ENCODE results near the gene FIGNL2. TPM values are rescaled to one million over a fixed set of nuclear protein-coding genes. Genes with fewer than 3 reads are reported as not detected.
"Not testable (repeated sequence)": the region's sequence is repeated elsewhere in the genome, so short reads cannot be mapped to it uniquely, and the experiment has no call there.

The FIGNL2 gene
- total RNA-seq, 4 donors from 2014 or later: 0.16 to 0.40 (median 0.32) TPM

DNA sequence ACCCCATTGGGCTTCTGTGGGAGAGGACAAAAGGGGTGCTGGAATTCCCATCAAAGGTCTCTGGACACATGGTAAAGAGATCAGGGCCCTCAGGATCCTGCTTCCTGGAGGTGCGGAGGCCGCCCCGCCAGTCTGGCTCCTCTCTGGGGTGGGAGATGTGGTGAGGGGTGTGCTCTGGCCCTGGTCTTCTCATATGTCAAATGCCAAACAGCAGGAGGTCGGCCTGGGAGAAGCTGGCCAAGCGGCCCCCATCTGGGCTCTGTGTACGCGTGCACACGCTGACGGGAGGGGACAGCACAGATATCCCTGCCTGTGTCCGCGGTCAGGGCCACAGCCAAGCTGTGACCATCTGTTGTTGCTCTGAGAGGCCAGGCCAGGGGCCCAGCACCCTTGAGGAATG is 14.1 kb downstream of the FIGNL2 start:
- no peak for DNase-seq (ENCODE audit: low spot score in 2 of 2)
- H3K9me3 ChIP-seq: no peaks in the 10 kb centered on the region
- H3K36me3 ChIP-seq: no peaks in the 10 kb centered on the region
- 92% methylated on average over 5 of the region's 11 CpGs for WGBS
- TF ChIP-seq, protein P1, sequence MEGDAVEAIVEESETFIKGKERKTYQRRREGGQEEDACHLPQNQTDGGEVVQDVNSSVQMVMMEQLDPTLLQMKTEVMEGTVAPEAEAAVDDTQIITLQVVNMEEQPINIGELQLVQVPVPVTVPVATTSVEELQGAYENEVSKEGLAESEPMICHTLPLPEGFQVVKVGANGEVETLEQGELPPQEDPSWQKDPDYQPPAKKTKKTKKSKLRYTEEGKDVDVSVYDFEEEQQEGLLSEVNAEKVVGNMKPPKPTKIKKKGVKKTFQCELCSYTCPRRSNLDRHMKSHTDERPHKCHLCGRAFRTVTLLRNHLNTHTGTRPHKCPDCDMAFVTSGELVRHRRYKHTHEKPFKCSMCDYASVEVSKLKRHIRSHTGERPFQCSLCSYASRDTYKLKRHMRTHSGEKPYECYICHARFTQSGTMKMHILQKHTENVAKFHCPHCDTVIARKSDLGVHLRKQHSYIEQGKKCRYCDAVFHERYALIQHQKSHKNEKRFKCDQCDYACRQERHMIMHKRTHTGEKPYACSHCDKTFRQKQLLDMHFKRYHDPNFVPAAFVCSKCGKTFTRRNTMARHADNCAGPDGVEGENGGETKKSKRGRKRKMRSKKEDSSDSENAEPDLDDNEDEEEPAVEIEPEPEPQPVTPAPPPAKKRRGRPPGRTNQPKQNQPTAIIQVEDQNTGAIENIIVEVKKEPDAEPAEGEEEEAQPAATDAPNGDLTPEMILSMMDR (IDR thresholded peaks at IDR 0.05): no peak
- no peak for TF ChIP-seq POLR2A (IDR thresholded peaks at IDR 0.05)
- no peak for TF ChIP-seq POLR2AphosphoS5 (IDR thresholded peaks at IDR 0.05)
- TF ChIP-seq EP300 (IDR thresholded peaks at IDR 0.05): no peak
- peaks cover 24% of the 10 kb centered on the region for H3K27me3 ChIP-seq
- H3K27ac ChIP-seq: no peak overlapping the region
- H3K4me1 ChIP-seq: no peaks in the 10 kb centered on the region
- no peak overlapping the region for H3K4me3 ChIP-seq

DNA sequence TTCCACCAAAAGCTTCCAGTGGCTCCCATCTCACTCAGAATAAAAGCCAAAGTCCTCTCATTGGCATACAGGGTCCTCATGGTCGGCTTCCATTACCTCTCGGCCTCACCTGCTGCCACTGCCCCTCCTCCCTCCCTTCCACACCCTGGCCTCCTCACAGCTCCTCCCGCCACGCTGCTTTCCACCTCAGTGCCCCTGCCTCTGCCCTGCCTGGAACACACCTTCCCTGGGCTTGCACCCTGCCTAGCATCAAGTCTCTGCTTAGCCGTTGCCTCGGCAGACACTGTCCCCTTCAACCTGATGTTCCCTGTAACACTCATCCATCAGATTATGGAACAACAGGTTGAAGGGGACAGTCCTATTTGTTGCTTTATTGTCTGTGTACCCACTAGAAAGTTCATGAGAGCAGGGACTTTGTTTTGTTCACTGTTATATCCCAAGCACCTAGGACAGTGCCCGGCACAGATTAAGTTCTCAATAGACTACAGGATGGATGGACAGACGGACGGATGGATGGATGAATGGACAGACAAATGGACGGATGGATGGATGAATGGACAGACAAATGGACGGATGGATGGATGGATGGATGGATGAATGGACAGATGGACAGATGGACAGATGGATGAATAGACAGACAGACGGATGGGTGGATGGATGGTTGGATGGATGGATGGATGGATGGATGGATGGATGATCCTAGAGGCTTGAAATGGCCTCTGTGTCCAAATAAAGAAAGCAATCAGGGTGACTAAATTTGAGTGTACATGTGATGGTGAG is 14.9 kb downstream of the FIGNL2 start:
- no peak overlapping the region for H3K4me3 ChIP-seq
- no peaks in the 10 kb centered on the region for H3K9me3 ChIP-seq
- WGBS: 66% methylated on average over 12 of the region's 12 CpGs
- H3K27me3 ChIP-seq: peaks cover 27% of the 10 kb centered on the region
- H3K27ac ChIP-seq: no peak overlapping the region
- no peak for DNase-seq (ENCODE audit: low spot score in 2 of 2)
- H3K36me3 ChIP-seq: no peaks in the 10 kb centered on the region
- TF ChIP-seq, protein P1 (IDR thresholded peaks at IDR 0.05): no peak
- TF ChIP-seq POLR2A (IDR thresholded peaks at IDR 0.05) (no peak), EP300 (IDR thresholded peaks at IDR 0.05) (no peak), POLR2AphosphoS5 (IDR thresholded peaks at IDR 0.05) (no peak)
- H3K4me1 ChIP-seq: no peaks in the 10 kb centered on the region

DNA sequence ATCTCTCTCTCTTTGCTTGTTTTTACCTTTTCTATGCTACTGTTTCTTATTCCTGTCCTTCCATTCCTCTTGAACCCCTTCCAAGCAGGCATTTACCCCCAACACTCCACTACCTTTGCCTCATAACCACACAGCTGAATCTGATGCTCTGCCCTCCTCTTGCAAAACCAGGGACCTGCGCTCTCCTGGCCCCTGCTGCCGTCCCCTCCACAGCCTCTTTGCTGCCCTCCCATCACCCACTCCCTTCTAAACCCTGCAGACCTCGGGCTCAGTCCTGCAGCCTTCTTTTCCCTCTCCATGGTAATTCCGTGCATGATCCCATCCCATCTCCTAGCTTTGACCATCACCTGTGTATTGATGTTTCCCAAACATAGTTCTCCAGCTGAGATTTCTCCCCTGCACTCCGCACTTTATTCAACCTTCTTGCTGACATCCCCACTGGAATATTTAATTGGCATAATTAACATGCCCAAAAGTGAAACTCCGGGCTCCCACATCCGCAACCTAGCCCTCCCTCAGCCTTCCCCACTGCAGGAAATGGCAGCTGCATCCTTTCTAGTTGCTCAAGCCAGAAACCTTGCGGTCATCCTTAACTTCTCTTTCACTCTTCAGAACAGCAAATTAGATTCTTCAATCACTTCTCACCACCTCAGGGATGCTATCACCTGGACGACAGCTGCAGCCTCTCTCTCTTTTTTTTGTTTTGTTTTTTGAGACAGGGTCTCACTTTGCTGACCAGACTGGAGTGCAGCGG is 16.0 kb downstream of the FIGNL2 start:
- Histone ChIP-seq H3K9me3 (no peaks in the 10 kb centered on the region), H3K4me3 (no peak overlapping the region), H3K27me3 (peaks cover 27% of the 10 kb centered on the region), H3K36me3 (no peaks in the 10 kb centered on the region), H3K27ac (no peak overlapping the region), H3K4me1 (peaks cover 6% of the 10 kb centered on the region)
- no peak for DNase-seq (ENCODE audit: low spot score in 2 of 2)
- TF ChIP-seq EP300 (IDR thresholded peaks at IDR 0.05) (no peak), POLR2A (IDR thresholded peaks at IDR 0.05) (no peak), POLR2AphosphoS5 (IDR thresholded peaks at IDR 0.05) (no peak)
- TF ChIP-seq, protein P1 (IDR thresholded peaks at IDR 0.05): no peak
- 53% methylated on average over 10 of the region's 10 CpGs for WGBS

DNA sequence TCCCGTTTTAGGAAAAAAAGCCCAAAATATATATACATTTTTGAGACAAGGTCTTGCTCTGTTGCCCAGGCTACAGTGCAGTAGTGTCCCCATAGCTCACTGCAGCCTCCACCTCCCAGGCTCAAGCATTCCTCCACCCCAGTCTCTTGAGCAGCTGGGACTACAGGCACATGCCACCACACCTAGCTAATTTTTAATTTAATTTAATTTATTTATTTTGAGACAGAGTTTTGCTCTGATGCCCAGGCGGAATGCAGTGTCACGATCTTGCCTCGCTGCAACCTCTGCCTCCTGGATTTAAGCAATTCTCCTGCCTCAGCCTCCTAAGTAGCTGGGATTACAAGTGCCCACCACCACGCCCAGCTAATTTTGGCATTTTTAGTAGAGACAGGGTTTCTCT is 16.7 kb downstream of the FIGNL2 start:
- WGBS: 74% methylated on average over 5 of the region's 5 CpGs
- DNase-seq (ENCODE audit: low spot score in 2 of 2); H3K27ac ChIP-seq; H3K9me3 ChIP-seq; H3K4me1 ChIP-seq; H3K4me3 ChIP-seq; H3K36me3 ChIP-seq: not testable (repeated sequence)
- H3K27me3 ChIP-seq: peaks cover 27% of the 10 kb centered on the region

DNA sequence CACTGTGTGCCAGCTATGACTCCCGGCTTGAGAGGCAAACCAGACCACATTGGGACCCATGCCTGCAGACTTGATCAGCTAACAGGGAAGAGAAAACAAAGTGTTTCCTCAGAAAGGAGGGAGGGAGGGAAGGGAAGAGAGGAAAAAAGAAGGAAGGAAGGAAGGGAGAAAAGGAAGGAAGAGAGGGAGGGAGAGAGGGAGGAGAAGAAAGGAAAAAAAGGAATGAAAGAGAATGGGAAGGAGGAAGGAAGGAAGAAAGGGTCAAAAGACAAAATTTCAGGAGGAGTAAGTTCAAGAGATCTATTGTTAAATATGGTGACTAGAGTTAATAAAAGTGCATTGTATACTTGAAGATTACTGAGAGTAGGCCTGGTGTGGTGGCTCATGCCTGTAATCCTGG is 18.9 kb downstream of the FIGNL2 start:
- H3K27me3 ChIP-seq: peaks cover 18% of the 10 kb centered on the region
- H3K4me3 ChIP-seq: no peak overlapping the region
- WGBS: 62% methylated on average over 1 of the region's 1 CpG
- no peaks in the 10 kb centered on the region for H3K9me3 ChIP-seq
- peaks cover 10% of the 10 kb centered on the region for H3K4me1 ChIP-seq
- TF ChIP-seq EP300 (IDR thresholded peaks at IDR 0.05) (no peak), POLR2A (IDR thresholded peaks at IDR 0.05) (no peak), POLR2AphosphoS5 (IDR thresholded peaks at IDR 0.05) (no peak)
- TF ChIP-seq, protein P1 (IDR thresholded peaks at IDR 0.05): no peak
- no peak overlapping the region for H3K27ac ChIP-seq
- H3K36me3 ChIP-seq: no peaks in the 10 kb centered on the region
- DNase-seq (ENCODE audit: low spot score in 2 of 2): no peak
